ENCODE results near the gene TM9SF4. TPM values are rescaled to one million over a fixed set of nuclear protein-coding genes. Genes with fewer than 3 reads are reported as not detected.

Gene TM9SF4
- total RNA-seq, 2 experiments from 2014 or later = 22.4 to 24.5 TPM

DNA sequence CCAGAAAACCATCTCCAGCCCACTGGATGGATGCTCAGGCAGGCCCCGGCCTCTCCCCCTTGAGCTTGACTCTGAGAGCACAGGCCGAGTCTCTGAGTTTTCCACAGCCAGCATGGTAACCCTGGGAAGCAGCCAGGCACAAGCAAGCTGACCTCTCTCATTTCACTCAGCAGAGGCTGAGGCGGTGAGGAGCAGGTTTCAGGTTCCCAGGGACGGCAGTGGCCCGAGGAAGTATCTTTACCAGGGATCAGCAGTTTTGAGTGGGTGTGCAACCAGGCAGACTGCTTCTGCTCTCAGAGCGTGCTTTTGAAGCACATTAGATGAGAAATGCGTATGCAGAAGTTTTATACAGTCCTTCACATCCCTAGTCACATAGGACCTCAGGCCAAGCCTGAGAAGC, 44.8 kb upstream of the TM9SF4 start:
- no peaks in the 10 kb centered on the region for H3K36me3 Mint-ChIP-seq (ENCODE audit: low read depth)
- Histone ChIP-seq H3K4me1 (ENCODE audit: insufficient read depth, low read length) (no peaks in the 10 kb centered on the region), H3K9me3 (ENCODE audit: control insufficient read depth in 1 of 2, insufficient read depth in 1 of 2, low read length in 2 of 2) (no peaks in the 10 kb centered on the region), H3K27me3 (ENCODE audit: control insufficient read depth in 1 of 2, insufficient read depth in 2 of 2, low read length in 2 of 2) (peaks cover 7% of the 10 kb centered on the region in 2 experiments), H3K4me3 (ENCODE audit: low read length) (no peak overlapping the region), H3K27ac (ENCODE audit: low read depth in 1 of 2, low read length in 2 of 2) (no peak overlapping the region), H3K36me3 (ENCODE audit: insufficient read depth, low read length) (no peaks in the 10 kb centered on the region)
- CTCF ChIA-PET = no interaction called here
- DNase-seq (no peak), ATAC-seq (ENCODE audit: poor library complexity) (no peak)
- H3K4me3 Mint-ChIP-seq = no peak overlapping the region
- no peaks in the 10 kb centered on the region for H3K4me1 Mint-ChIP-seq (ENCODE audit: low read depth)
- peaks cover 37% of the 10 kb centered on the region for H3K27me3 Mint-ChIP-seq
- intact Hi-C loops (cut with DNase I, micrococcal nuclease) = no loop called here
- TF ChIP-seq, protein P1, sequence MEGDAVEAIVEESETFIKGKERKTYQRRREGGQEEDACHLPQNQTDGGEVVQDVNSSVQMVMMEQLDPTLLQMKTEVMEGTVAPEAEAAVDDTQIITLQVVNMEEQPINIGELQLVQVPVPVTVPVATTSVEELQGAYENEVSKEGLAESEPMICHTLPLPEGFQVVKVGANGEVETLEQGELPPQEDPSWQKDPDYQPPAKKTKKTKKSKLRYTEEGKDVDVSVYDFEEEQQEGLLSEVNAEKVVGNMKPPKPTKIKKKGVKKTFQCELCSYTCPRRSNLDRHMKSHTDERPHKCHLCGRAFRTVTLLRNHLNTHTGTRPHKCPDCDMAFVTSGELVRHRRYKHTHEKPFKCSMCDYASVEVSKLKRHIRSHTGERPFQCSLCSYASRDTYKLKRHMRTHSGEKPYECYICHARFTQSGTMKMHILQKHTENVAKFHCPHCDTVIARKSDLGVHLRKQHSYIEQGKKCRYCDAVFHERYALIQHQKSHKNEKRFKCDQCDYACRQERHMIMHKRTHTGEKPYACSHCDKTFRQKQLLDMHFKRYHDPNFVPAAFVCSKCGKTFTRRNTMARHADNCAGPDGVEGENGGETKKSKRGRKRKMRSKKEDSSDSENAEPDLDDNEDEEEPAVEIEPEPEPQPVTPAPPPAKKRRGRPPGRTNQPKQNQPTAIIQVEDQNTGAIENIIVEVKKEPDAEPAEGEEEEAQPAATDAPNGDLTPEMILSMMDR (IDR thresholded peaks at IDR 0.05) = no peak
- no peak overlapping the region for H3K27ac Mint-ChIP-seq
- H3K9me3 Mint-ChIP-seq = no peaks in the 10 kb centered on the region
- POLR2A ChIA-PET = no interaction called here

DNA sequence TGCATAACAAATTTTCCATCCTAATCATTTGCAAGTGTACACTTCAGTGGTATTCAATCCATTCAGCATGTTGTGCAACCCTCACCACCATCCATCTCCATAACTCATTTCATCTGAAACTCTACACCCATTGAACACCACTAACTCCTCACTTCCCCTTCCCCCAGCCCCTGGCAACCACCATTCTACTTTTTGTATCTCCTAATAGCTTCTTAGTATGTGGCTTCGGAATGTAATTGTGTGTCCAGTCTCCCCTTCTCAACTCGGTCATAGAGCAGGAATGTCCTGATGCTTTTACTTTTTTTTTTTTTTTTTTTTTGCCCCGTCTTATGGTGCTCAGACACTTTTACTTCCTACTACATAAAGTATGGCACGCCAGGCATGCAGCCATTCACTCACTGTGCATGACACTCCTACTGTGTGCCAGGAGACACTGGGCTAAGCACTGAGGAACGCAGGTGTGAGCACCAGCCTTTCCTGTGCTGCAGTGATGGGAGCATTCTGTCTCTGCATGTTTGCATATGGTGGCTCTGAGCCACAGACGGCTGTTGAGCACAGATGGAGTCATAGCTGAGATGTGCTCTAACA, 42.2 kb upstream of the TM9SF4 start:
- CTCF ChIA-PET = no interaction called here
- no peak overlapping the region for H3K27ac Mint-ChIP-seq

DNA sequence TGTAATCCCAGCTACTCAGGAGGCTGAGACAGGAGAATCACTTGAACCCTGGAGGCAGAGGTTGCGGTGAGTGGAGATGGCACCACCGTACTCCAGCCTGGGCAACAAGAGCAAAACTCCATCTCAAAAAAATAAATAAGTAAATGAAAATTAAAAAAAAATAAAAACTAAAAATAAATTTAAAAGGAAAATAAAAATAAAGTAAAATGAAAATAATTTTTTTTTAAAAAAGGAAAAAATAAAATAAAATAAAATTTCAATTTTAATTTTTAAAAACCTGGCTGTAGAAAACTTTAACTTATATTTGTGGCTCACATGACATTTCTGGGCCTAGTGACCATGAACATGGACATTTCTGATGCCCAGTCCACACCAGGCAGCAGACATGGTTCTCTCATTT, 41.3 kb upstream of the TM9SF4 start:
- peaks cover 4% of the 10 kb centered on the region for H3K4me1 ChIP-seq (ENCODE audit: insufficient read depth, low read length)

More for the DNA sequence above, 42.2 kb upstream of the TM9SF4 start:
- DNase-seq (no peak), ATAC-seq (ENCODE audit: poor library complexity) (no peak)
- Histone ChIP-seq H3K4me3 (ENCODE audit: low read length) (no peak overlapping the region), H3K9me3 (ENCODE audit: control insufficient read depth in 1 of 2, insufficient read depth in 1 of 2, low read length in 2 of 2) (no peaks in the 10 kb centered on the region), H3K27ac (ENCODE audit: low read depth in 1 of 2, low read length in 2 of 2) (no peak overlapping the region), H3K4me1 (ENCODE audit: insufficient read depth, low read length) (peaks cover 4% of the 10 kb centered on the region), H3K27me3 (ENCODE audit: control insufficient read depth in 1 of 2, insufficient read depth in 2 of 2, low read length in 2 of 2) (peaks cover 0 to 2% of the 10 kb centered on the region in 2 experiments), H3K36me3 (ENCODE audit: insufficient read depth, low read length) (no peaks in the 10 kb centered on the region)
- H3K4me3 Mint-ChIP-seq = no peak overlapping the region
- H3K36me3 Mint-ChIP-seq (ENCODE audit: low read depth) = no peaks in the 10 kb centered on the region
- peaks cover 14% of the 10 kb centered on the region for H3K27me3 Mint-ChIP-seq
- intact Hi-C loops (cut with DNase I, micrococcal nuclease) = no loop called here
- H3K4me1 Mint-ChIP-seq (ENCODE audit: low read depth) = no peaks in the 10 kb centered on the region
- no peaks in the 10 kb centered on the region for H3K9me3 Mint-ChIP-seq
- POLR2A ChIA-PET = no interaction called here
- TF ChIP-seq, protein P1 (IDR thresholded peaks at IDR 0.05) = no peak

More for the DNA sequence above, 41.3 kb upstream of the TM9SF4 start:
- no peak for ATAC-seq (ENCODE audit: poor library complexity)
- Mint-ChIP-seq H3K36me3 (ENCODE audit: low read depth) (no peaks in the 10 kb centered on the region), H3K27me3 (peaks cover 10% of the 10 kb centered on the region), H3K9me3 (no peaks in the 10 kb centered on the region), H3K4me1 (ENCODE audit: low read depth) (no peaks in the 10 kb centered on the region), H3K27ac (no peak overlapping the region), H3K4me3 (no peak overlapping the region)
- DNase-seq = no peak
- no peaks in the 10 kb centered on the region for H3K36me3 ChIP-seq (ENCODE audit: insufficient read depth, low read length)
- H3K9me3 ChIP-seq (ENCODE audit: control insufficient read depth in 1 of 2, insufficient read depth in 1 of 2, low read length in 2 of 2) = no peaks in the 10 kb centered on the region
- intact Hi-C loops (cut with DNase I, micrococcal nuclease) = no loop called here
- ChIA-PET CTCF (no interaction called here), POLR2A (no interaction called here)
- H3K4me3 ChIP-seq (ENCODE audit: low read length) = no peak overlapping the region
- no peak overlapping the region for H3K27ac ChIP-seq (ENCODE audit: low read depth in 1 of 2, low read length in 2 of 2)
- TF ChIP-seq, protein P1 (IDR thresholded peaks at IDR 0.05) = no peak
- H3K27me3 ChIP-seq (ENCODE audit: control insufficient read depth in 1 of 2, insufficient read depth in 2 of 2, low read length in 2 of 2) = peaks cover 0 to 2% of the 10 kb centered on the region in 2 experiments

Measured in CD4-positive, alpha-beta T cell (primary cell).